Endothelial cell of umbilical vein (primary cell): ENCODE measurements around the gene RNASE8. TPM values are rescaled to one million over a fixed set of nuclear protein-coding genes. Genes with fewer than 3 reads are reported as not detected.

Source experiments
- BruUV-seq: library from RNA; stranded (reverse); fragments of 400-500 nt; replicated peaks from 2 replicates; lab custom pipeline; 2021; lab: Mats Ljungman, UMichigan
- CTCF ChIA-PET: fragments of 300-600, 350-600 bp; sonication (Branson Sonifier 250); formaldehyde crosslinking; loops from one replicate; lab custom pipeline; 2021; ENCODE audit warnings: antibody characterized with exemption, inconsistent platforms; lab: Charles Lee
- POLR2A ChIA-PET: fragments of 300-600, 350-600 bp; sonication (Branson Sonifier 250); formaldehyde crosslinking; loops from one replicate; lab custom pipeline; 2021; ENCODE audit warnings: antibody characterized with exemption, inconsistent platforms; lab: Charles Lee
- DNase-seq: peaks from one replicate; pipeline ENCODE4 v3.0.0-alpha.2; 2011; ENCODE audit warnings: low read depth, low spot score
- FAIRE-seq: peaks from 2 replicates; lab custom pipeline; 2011; peaks lifted over from hg19 to GRCh38; lab: Jason Lieb, UNC
- H2AFZ ChIP-seq: 2 replicates; pipeline ENCODE4 v1.6.0; 2012; ENCODE audit warnings: low read depth, low read length, control low read depth, inconsistent platforms
- H3K27ac ChIP-seq: 2 replicates; pipeline ENCODE4 v1.5.1; 2011; ENCODE audit warnings: low read depth, mild to moderate bottlenecking, control low read depth, low read length, moderate library complexity; ENCODE audit not compliant: insufficient read depth
- H3K27me3 ChIP-seq, 2 experiments: 2 replicates each; pipeline versions ENCODE4 v1.6.0 to v1.6.1; 2011; ENCODE audit warnings: low read length in 2 of 2, mixed read lengths in 1 of 2; ENCODE audit not compliant: control insufficient read depth in 2 of 2, insufficient read depth in 2 of 2
- H3K36me3 ChIP-seq, 2 experiments: 2 replicates in 1 of 2; 3 replicates in 1 of 2; pipeline ENCODE4 v1.5.1; 2011; ENCODE audit warnings: low read length in 2 of 2, mild to moderate bottlenecking in 1 of 2, moderate library complexity in 1 of 2; ENCODE audit not compliant: control insufficient read depth in 2 of 2, insufficient read depth in 2 of 2; ENCODE audit errors: extremely low read depth in 1 of 2
- H3K4me1 ChIP-seq: 3 replicates; pipeline ENCODE4 v1.5.1; 2011; ENCODE audit warnings: mild to moderate bottlenecking, low read length; ENCODE audit not compliant: control insufficient read depth, insufficient read depth; ENCODE audit errors: extremely low read depth
- H3K4me2 ChIP-seq: 2 replicates; pipeline ENCODE4 v1.6.1; 2011; ENCODE audit warnings: low read length, control low read depth, mixed read lengths; ENCODE audit not compliant: insufficient read depth
- H3K4me3 ChIP-seq, 3 experiments: fragments of 200-600 bp in 1 of 3; sonication (generic), shearing (Covaris generic) in 1 of 3; replicated peaks in 1 of 3; 2 replicates each; pipeline ENCODE4 v1.5.1; 2011 to 2016; ENCODE audit warnings: control low read depth in 3 of 3, low read length in 3 of 3, mild to moderate bottlenecking in 2 of 3, inconsistent platforms in 1 of 3, low read depth in 1 of 3, moderate library complexity in 1 of 3; ENCODE audit not compliant: insufficient read depth in 1 of 3
- H3K79me2 ChIP-seq: 2 replicates; pipeline ENCODE4 v1.6.0; 2012; ENCODE audit warnings: low read length, inconsistent platforms; ENCODE audit not compliant: control insufficient read depth, insufficient read depth
- H3K9ac ChIP-seq: replicated peaks from 2 replicates; pipeline ENCODE3; 2011; ENCODE audit warnings: low read length, control low read depth; ENCODE audit not compliant: insufficient read depth; ENCODE audit errors: extremely low read depth
- H3K9me1 ChIP-seq: replicated peaks from 3 replicates; pipeline ENCODE4 v1.6.0; 2011; ENCODE audit warnings: mild to moderate bottlenecking, low read length; ENCODE audit not compliant: control insufficient read depth, insufficient read depth; ENCODE audit errors: extremely low read depth
- H3K9me3 ChIP-seq: replicated peaks from 2 replicates; pipeline ENCODE4 v1.5.1; 2012; ENCODE audit warnings: low read length, inconsistent platforms; ENCODE audit not compliant: control insufficient read depth, insufficient read depth
- H4K20me1 ChIP-seq: replicated peaks from 2 replicates; pipeline ENCODE3; 2011; ENCODE audit warnings: mild to moderate bottlenecking, low read length; ENCODE audit not compliant: control insufficient read depth, insufficient read depth; ENCODE audit errors: extremely low read depth
- EZH2 ChIP-seq: IDR thresholded peaks from 2 replicates; pipeline ENCODE4 v1.6.1; 2012; ENCODE audit warnings: borderline replicate concordance, low read depth, mild to moderate bottlenecking, moderate library complexity, low read length, inconsistent platforms; ENCODE audit not compliant: severe bottlenecking
- FOS ChIP-seq: IDR thresholded peaks from 2 replicates; pipeline ENCODE4 v1.6.1; 2011; ENCODE audit warnings: mild to moderate bottlenecking, low read length, moderate library complexity, borderline replicate concordance; ENCODE audit not compliant: insufficient read depth
- GATA2 ChIP-seq: IDR thresholded peaks from 2 replicates; pipeline ENCODE4 v1.7.0; 2011; ENCODE audit warnings: low read depth, mild to moderate bottlenecking, moderate library complexity, mixed read lengths, low read length; ENCODE audit not compliant: insufficient read length, insufficient read depth
- JUN ChIP-seq: IDR thresholded peaks from 2 replicates; pipeline ENCODE4 v1.6.1; 2011; ENCODE audit warnings: borderline replicate concordance, low read depth; ENCODE audit not compliant: insufficient read length, insufficient read depth
- MAX ChIP-seq: IDR thresholded peaks from 2 replicates; pipeline ENCODE4 v1.6.1; 2011; ENCODE audit not compliant: insufficient read depth, insufficient read length
- MYC ChIP-seq: IDR thresholded peaks from one replicate; pipeline ENCODE4 v1.6.1; 2011; ENCODE audit warnings: mild to moderate bottlenecking, low read depth, low read length
- POLR2A ChIP-seq: IDR thresholded peaks from 2 replicates; pipeline ENCODE4 v1.6.1; 2012; ENCODE audit warnings: low read depth, mild to moderate bottlenecking, control low read depth, low read length
- POLR2AphosphoS5 ChIP-seq: IDR thresholded peaks from 2 replicates; pipeline ENCODE4 v1.6.1; 2012; ENCODE audit warnings: low read depth, mild to moderate bottlenecking, control low read depth, low read length, moderate library complexity; ENCODE audit not compliant: insufficient read depth
- dilution Hi-C: fragments of 300-500 bp; cut with MboI; formaldehyde crosslinking; loops from one replicate; pipeline ENCODE4 v1.15.0; 2019; ENCODE audit warnings: low sequenced_read_pairs; ENCODE audit not compliant: extremely low pct_ligation_motif_present
- intact Hi-C: fragments of 100-400 bp; cut with micrococcal nuclease; formaldehyde crosslinking; loops from one replicate; pipeline ENCODE4 v1.10.0; 2022
- polyA plus RNA-seq, 4 experiments: library from polyadenylated mRNA; depleted of rRNA in 3 of 4; stranded (reverse) in 3 of 4; unstranded in 1 of 4; fragments of >200 nt; gene quantifications; 2 replicates each; pipeline versions ENCODE4 v1.2.1 to v1.2.3, GENCODE V29; 2011 to 2012; ENCODE audit warnings: missing spikeins in 1 of 4
- total RNA-seq: library from RNA; stranded (reverse); gene quantifications from 2 replicates; pipeline ENCODE4 v1.2.3, GENCODE V29; 2021
- TF ChIP-seq, protein P1 (sequence below), 2 donors: IDR thresholded peaks; 1 replicate in 1 of 2; 2 replicates in 1 of 2; pipeline ENCODE4 v1.5.1; 2011; ENCODE audit warnings: low read length in 2 of 2, mild to moderate bottlenecking in 2 of 2, moderate library complexity in 2 of 2, control low read depth in 1 of 2, inconsistent platforms in 1 of 2, low read depth in 1 of 2; ENCODE audit not compliant: insufficient read depth in 1 of 2; ENCODE audit errors: extremely low read depth in 1 of 2

Gene RNASE8
- total and polyA plus RNA-seq, 2 donors (not counting 3 experiments of a cell fraction or from before 2014, with no cell fraction given): not detected

GRCh38 chr14:21081521-21082142, 24.0 kb downstream of the RNASE8 start:
- no peaks in the 10 kb centered on the region for H3K9me3 ChIP-seq
- no peak overlapping the region for H2AFZ ChIP-seq
- no peak overlapping the region for H3K4me3 ChIP-seq
- DNase-seq (no peak), FAIRE-seq (no peak)
- no peaks in the 10 kb centered on the region for H4K20me1 ChIP-seq
- H3K36me3 ChIP-seq: peaks cover 0 to 3% of the 10 kb centered on the region in 2 experiments
- H3K4me2 ChIP-seq: no peak overlapping the region
- no peaks in the 10 kb centered on the region for H3K27me3 ChIP-seq
- H3K4me1 ChIP-seq: no peaks in the 10 kb centered on the region
- no peak overlapping the region for H3K27ac ChIP-seq
- no peak overlapping the region for H3K9ac ChIP-seq
- TF ChIP-seq MAX (no peak), FOS (no peak), POLR2A (no peak), POLR2AphosphoS5 (no peak), GATA2 (no peak), MYC (no peak), JUN (no peak), EZH2 (no peak)
- TF ChIP-seq, protein P1, sequence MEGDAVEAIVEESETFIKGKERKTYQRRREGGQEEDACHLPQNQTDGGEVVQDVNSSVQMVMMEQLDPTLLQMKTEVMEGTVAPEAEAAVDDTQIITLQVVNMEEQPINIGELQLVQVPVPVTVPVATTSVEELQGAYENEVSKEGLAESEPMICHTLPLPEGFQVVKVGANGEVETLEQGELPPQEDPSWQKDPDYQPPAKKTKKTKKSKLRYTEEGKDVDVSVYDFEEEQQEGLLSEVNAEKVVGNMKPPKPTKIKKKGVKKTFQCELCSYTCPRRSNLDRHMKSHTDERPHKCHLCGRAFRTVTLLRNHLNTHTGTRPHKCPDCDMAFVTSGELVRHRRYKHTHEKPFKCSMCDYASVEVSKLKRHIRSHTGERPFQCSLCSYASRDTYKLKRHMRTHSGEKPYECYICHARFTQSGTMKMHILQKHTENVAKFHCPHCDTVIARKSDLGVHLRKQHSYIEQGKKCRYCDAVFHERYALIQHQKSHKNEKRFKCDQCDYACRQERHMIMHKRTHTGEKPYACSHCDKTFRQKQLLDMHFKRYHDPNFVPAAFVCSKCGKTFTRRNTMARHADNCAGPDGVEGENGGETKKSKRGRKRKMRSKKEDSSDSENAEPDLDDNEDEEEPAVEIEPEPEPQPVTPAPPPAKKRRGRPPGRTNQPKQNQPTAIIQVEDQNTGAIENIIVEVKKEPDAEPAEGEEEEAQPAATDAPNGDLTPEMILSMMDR (IDR thresholded peaks at IDR 0.05; ENCODE audit: extremely low read depth in 1 of 2, insufficient read depth in 1 of 2, low read depth in 1 of 2, low read length in 2 of 2): no peak
- intact Hi-C loops: no loop called here
- ChIA-PET CTCF (interaction anchor here (1.0 to 3.5 kb wide), 4 partner anchors 11 to 22 kb away, joined by 3 to 17 read pairs (median 6); partner anchors contain the start of gene ARHGEF40), POLR2A (no interaction called here)
- no peaks in the 10 kb centered on the region for H3K9me1 ChIP-seq
- H3K79me2 ChIP-seq: no peaks in the 10 kb centered on the region
- dilution Hi-C loops: no loop called here
- no TSS peak for BruUV-seq
